HG02610 (cell line): Measurements from ENCODE around the gene NAT8L.

Experiments
- ATAC-seq: cut with Tn5 transposase; IDR thresholded peaks from one replicate; pipeline ENCODE4 v1.9.1; 2021; ENCODE audit warnings: mild to moderate bottlenecking, moderate library complexity; ENCODE audit not compliant: unreplicated experiment

Gene NAT8L

GRCh38 chr4:2062808-2063524 lies 3.8 kb downstream of the NAT8L start:
- no peak for ATAC-seq

GRCh38 chr4:2063557-2064275 lies 4.6 kb downstream of the NAT8L start:
- no peak for ATAC-seq

GRCh38 chr4:2064276-2064991 lies 5.3 kb downstream of the NAT8L start:
- ATAC-seq, result no peak

GRCh38 chr4:2065106-2065930 lies 6.2 kb downstream of the NAT8L start:
- no peak for ATAC-seq

GRCh38 chr4:2066011-2066551 lies 7.0 kb downstream of the NAT8L start:
- no peak for ATAC-seq

- ATAC-seq, result no peak
Measured at GRCh38 chr4:2066571-2067445, 7.7 kb downstream of the NAT8L start.

GRCh38 chr4:2067446-2068197 lies 8.5 kb downstream of the NAT8L start:
- ATAC-seq, result no peak

- no peak for ATAC-seq
Measured at GRCh38 chr4:2068198-2068470, 9.0 kb downstream of the NAT8L start.

GRCh38 chr4:2068566-2068965 lies 9.4 kb downstream of the NAT8L start:
- ATAC-seq, result no peak

GRCh38 chr4:2069161-2069971 lies 10.2 kb downstream of the NAT8L start:
- no peak for ATAC-seq

- no peak for ATAC-seq
Measured at GRCh38 chr4:2069986-2070385, 10.9 kb downstream of the NAT8L start.

GRCh38 chr4:2070421-2071251 lies 11.5 kb downstream of the NAT8L start:
- no peak for ATAC-seq

GRCh38 chr4:2071252-2071911 lies 12.3 kb downstream of the NAT8L start:
- ATAC-seq, result no peak

- ATAC-seq, result no peak
Measured at GRCh38 chr4:2071912-2072867, 13.1 kb downstream of the NAT8L start.

- ATAC-seq, result no peak
Measured at GRCh38 chr4:2072971-2073807, 14.1 kb downstream of the NAT8L start.
